ENCODE results near the gene MAP4K3. TPM values are rescaled to one million over a fixed set of nuclear protein-coding genes. Genes with fewer than 3 reads are reported as not detected.

MAP4K3 gene
- total and polyA plus RNA-seq, 9 donors: 24.9 to 43.2 (median 28.3) TPM

DNA sequence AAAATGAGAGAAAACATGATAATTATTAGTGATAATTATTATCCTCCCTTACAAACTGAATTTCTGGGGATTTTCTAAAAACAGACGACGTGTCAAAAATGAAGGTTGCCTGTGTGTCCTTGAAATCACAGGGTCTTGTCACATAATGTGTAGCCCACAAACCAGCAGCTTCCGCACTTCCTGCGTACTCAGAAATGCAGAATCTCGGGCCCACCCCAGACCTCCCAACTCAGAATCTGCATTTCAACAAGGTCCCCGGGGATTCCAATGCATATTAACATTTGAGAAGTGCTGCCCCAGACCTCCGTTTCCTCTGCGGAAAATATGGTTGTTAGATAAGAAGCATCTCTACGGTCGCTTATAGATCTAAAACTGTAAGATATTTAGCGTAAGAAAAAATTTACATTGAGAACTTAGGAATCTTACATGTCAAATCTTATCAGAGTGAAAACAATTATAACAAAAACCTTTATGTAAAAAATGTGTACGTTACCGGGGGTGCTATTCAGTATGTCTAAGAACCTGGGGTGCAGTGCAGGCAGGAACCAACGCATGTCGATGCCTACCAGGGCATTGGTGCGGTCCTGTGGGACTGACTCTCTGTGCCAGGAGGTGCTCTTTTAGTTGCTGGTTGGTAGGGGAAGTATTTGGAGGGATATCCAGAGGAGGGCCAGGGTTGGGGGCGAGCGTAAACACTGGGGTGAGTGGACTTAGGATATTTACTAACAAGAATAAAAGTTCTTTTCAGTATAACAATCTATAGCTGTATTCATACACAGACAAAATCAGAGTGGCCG is 208.5 kb downstream of the MAP4K3 start:
- WGBS (ENCODE audit: insufficient coverage): 17% methylated on average over 9 of the region's 19 CpGs

GRCh38 chr2:39227628-39228412 is 209.3 kb downstream of the MAP4K3 start:
- Histone ChIP-seq H3K4me1 (ENCODE audit: control insufficient read depth, insufficient read depth, low read length) (peaks cover 2% of the 10 kb centered on the region), H3K27ac (ENCODE audit: low read length) (no peak overlapping the region), H3K27me3 (ENCODE audit: control insufficient read depth, insufficient read depth, low read length) (no peaks in the 10 kb centered on the region), H3K36me3 (ENCODE audit: control insufficient read depth, insufficient read depth, low read length) (no peaks in the 10 kb centered on the region), H3K9me3 (replicated peaks; ENCODE audit: control insufficient read depth, low read depth, low read length) (no peaks in the 10 kb centered on the region), H3K4me3 (ENCODE audit: low read length) (no peak overlapping the region)
- 13% methylated on average over 5 of the region's 9 CpGs for WGBS (ENCODE audit: insufficient coverage)
- peak; percentile 83 for DNase-seq

More for the DNA sequence above, 208.5 kb downstream of the MAP4K3 start:
- H3K4me1 ChIP-seq (ENCODE audit: control insufficient read depth, insufficient read depth, low read length): peaks cover 2% of the 10 kb centered on the region
- no peaks in the 10 kb centered on the region for H3K9me3 ChIP-seq (replicated peaks; ENCODE audit: control insufficient read depth, low read depth, low read length)
- peak overlapping the region; percentile 15 for H3K4me3 ChIP-seq (ENCODE audit: low read length)
- no peaks in the 10 kb centered on the region for H3K36me3 ChIP-seq (ENCODE audit: control insufficient read depth, insufficient read depth, low read length)
- no peak overlapping the region for H3K27ac ChIP-seq (ENCODE audit: low read length)
- no peaks in the 10 kb centered on the region for H3K27me3 ChIP-seq (ENCODE audit: control insufficient read depth, insufficient read depth, low read length)
- peak; percentile 44 for DNase-seq

GRCh38 chr2:39225567-39225966 is 211.5 kb downstream of the MAP4K3 start:
- Histone ChIP-seq H3K27me3 (ENCODE audit: control insufficient read depth, insufficient read depth, low read length) (no peaks in the 10 kb centered on the region), H3K9me3 (replicated peaks; ENCODE audit: control insufficient read depth, low read depth, low read length) (no peaks in the 10 kb centered on the region), H3K27ac (ENCODE audit: low read length) (no peak overlapping the region), H3K4me3 (ENCODE audit: low read length) (no peak overlapping the region), H3K36me3 (ENCODE audit: control insufficient read depth, insufficient read depth, low read length) (no peaks in the 10 kb centered on the region), H3K4me1 (ENCODE audit: control insufficient read depth, insufficient read depth, low read length) (peaks cover 2% of the 10 kb centered on the region)
- no peak for DNase-seq
- no CpG with 5 or more reads among the region's 1 CpG for WGBS (ENCODE audit: insufficient coverage)

DNA sequence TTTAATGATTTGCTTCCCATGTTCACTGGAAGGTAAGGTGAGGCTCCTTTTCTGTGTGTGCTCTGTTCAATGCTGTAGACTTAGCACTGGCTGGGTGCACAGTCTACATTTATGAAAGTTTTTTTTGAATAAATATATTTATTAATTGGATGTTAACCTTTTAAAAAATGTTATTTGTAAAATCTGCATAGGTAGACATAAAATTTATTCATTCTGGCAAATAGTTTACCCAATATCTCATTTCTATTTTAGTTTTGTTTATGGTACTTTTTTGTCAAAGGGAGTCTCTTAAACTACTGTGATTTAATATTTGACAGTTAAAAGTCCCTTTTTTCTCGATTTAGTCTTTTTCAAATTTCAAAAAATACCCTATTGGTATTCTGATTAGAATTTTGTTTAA is 213.2 kb downstream of the MAP4K3 start:
- Histone ChIP-seq H3K36me3 (ENCODE audit: control insufficient read depth, insufficient read depth, low read length) (no peaks in the 10 kb centered on the region), H3K4me3 (ENCODE audit: low read length) (no peak overlapping the region), H3K27me3 (ENCODE audit: control insufficient read depth, insufficient read depth, low read length) (no peaks in the 10 kb centered on the region), H3K9me3 (replicated peaks; ENCODE audit: control insufficient read depth, low read depth, low read length) (no peaks in the 10 kb centered on the region), H3K4me1 (ENCODE audit: control insufficient read depth, insufficient read depth, low read length) (peaks cover 2% of the 10 kb centered on the region), H3K27ac (ENCODE audit: low read length) (no peak overlapping the region)
- no CpG with 5 or more reads among the region's 1 CpG for WGBS (ENCODE audit: insufficient coverage)
- no peak for DNase-seq

GRCh38 chr2:39221459-39221858 is 215.6 kb downstream of the MAP4K3 start:
- Histone ChIP-seq H3K27ac (ENCODE audit: low read length) (no peak overlapping the region), H3K27me3 (ENCODE audit: control insufficient read depth, insufficient read depth, low read length) (no peaks in the 10 kb centered on the region), H3K36me3 (ENCODE audit: control insufficient read depth, insufficient read depth, low read length) (no peaks in the 10 kb centered on the region), H3K9me3 (replicated peaks; ENCODE audit: control insufficient read depth, low read depth, low read length) (no peaks in the 10 kb centered on the region), H3K4me1 (ENCODE audit: control insufficient read depth, insufficient read depth, low read length) (no peaks in the 10 kb centered on the region), H3K4me3 (ENCODE audit: low read length) (no peak overlapping the region)
- WGBS (ENCODE audit: insufficient coverage): 100% methylated on average over 3 of the region's 3 CpGs
- no peak for DNase-seq

- H3K9me3 ChIP-seq (replicated peaks; ENCODE audit: control insufficient read depth, low read depth, low read length): no peaks in the 10 kb centered on the region
- H3K4me3 ChIP-seq (ENCODE audit: low read length): no peak overlapping the region
- H3K36me3 ChIP-seq (ENCODE audit: control insufficient read depth, insufficient read depth, low read length): no peaks in the 10 kb centered on the region
- H3K4me1 ChIP-seq (ENCODE audit: control insufficient read depth, insufficient read depth, low read length): no peaks in the 10 kb centered on the region
- WGBS (ENCODE audit: insufficient coverage): no CpG with 5 or more reads among the region's 2 CpGs
- no peak overlapping the region for H3K27ac ChIP-seq (ENCODE audit: low read length)
- H3K27me3 ChIP-seq (ENCODE audit: control insufficient read depth, insufficient read depth, low read length): no peaks in the 10 kb centered on the region
- no peak for DNase-seq
Measured at GRCh38 chr2:39220136-39220535, 216.9 kb downstream of the MAP4K3 start.

- no peak overlapping the region for H3K4me3 ChIP-seq (ENCODE audit: low read length)
- H3K9me3 ChIP-seq (replicated peaks; ENCODE audit: control insufficient read depth, low read depth, low read length): no peaks in the 10 kb centered on the region
- H3K27me3 ChIP-seq (ENCODE audit: control insufficient read depth, insufficient read depth, low read length): no peaks in the 10 kb centered on the region
- no peak overlapping the region for H3K27ac ChIP-seq (ENCODE audit: low read length)
- no peaks in the 10 kb centered on the region for H3K4me1 ChIP-seq (ENCODE audit: control insufficient read depth, insufficient read depth, low read length)
- WGBS (ENCODE audit: insufficient coverage): 82% methylated on average over 5 of the region's 5 CpGs
- no peak for DNase-seq
- H3K36me3 ChIP-seq (ENCODE audit: control insufficient read depth, insufficient read depth, low read length): no peaks in the 10 kb centered on the region
Measured at GRCh38 chr2:39218391-39218790, 218.7 kb downstream of the MAP4K3 start.

- DNase-seq: no peak
- Histone ChIP-seq H3K4me3 (ENCODE audit: low read length) (no peak overlapping the region), H3K4me1 (ENCODE audit: control insufficient read depth, insufficient read depth, low read length) (no peaks in the 10 kb centered on the region), H3K27ac (ENCODE audit: low read length) (no peak overlapping the region), H3K27me3 (ENCODE audit: control insufficient read depth, insufficient read depth, low read length) (no peaks in the 10 kb centered on the region), H3K9me3 (replicated peaks; ENCODE audit: control insufficient read depth, low read depth, low read length) (no peaks in the 10 kb centered on the region), H3K36me3 (ENCODE audit: control insufficient read depth, insufficient read depth, low read length) (no peaks in the 10 kb centered on the region)
- 100% methylated on average over 3 of the region's 4 CpGs for WGBS (ENCODE audit: insufficient coverage)
Measured at GRCh38 chr2:39217192-39217550, 219.9 kb downstream of the MAP4K3 start.

- no peak for DNase-seq
- no peak overlapping the region for H3K4me3 ChIP-seq (ENCODE audit: low read length)
- WGBS (ENCODE audit: insufficient coverage): 82% methylated on average over 9 of the region's 12 CpGs
- H3K36me3 ChIP-seq (ENCODE audit: control insufficient read depth, insufficient read depth, low read length): no peaks in the 10 kb centered on the region
- H3K4me1 ChIP-seq (ENCODE audit: control insufficient read depth, insufficient read depth, low read length): no peaks in the 10 kb centered on the region
- H3K27me3 ChIP-seq (ENCODE audit: control insufficient read depth, insufficient read depth, low read length): no peaks in the 10 kb centered on the region
- H3K27ac ChIP-seq (ENCODE audit: low read length): no peak overlapping the region
- no peaks in the 10 kb centered on the region for H3K9me3 ChIP-seq (replicated peaks; ENCODE audit: control insufficient read depth, low read depth, low read length)
Measured at GRCh38 chr2:39216346-39217191, 220.5 kb downstream of the MAP4K3 start.

- no peak for DNase-seq
- H3K4me3 ChIP-seq (ENCODE audit: low read length): no peak overlapping the region
- no peaks in the 10 kb centered on the region for H3K9me3 ChIP-seq (replicated peaks; ENCODE audit: control insufficient read depth, low read depth, low read length)
- no peaks in the 10 kb centered on the region for H3K36me3 ChIP-seq (ENCODE audit: control insufficient read depth, insufficient read depth, low read length)
- H3K27me3 ChIP-seq (ENCODE audit: control insufficient read depth, insufficient read depth, low read length): no peaks in the 10 kb centered on the region
- H3K27ac ChIP-seq (ENCODE audit: low read length): no peak overlapping the region
- H3K4me1 ChIP-seq (ENCODE audit: control insufficient read depth, insufficient read depth, low read length): no peaks in the 10 kb centered on the region
- no CpG with 5 or more reads among the region's 2 CpGs for WGBS (ENCODE audit: insufficient coverage)
Measured at GRCh38 chr2:39215545-39215944, 221.5 kb downstream of the MAP4K3 start.
